ENCODE measurements around the gene NMRK1. TPM values are rescaled to one million over a fixed set of nuclear protein-coding genes. Genes with fewer than 3 reads are reported as not detected.

Gene NMRK1
- total RNA-seq, 3 donors from 2014 or later: 14.0 to 27.2 (median 19.0) TPM

DNA sequence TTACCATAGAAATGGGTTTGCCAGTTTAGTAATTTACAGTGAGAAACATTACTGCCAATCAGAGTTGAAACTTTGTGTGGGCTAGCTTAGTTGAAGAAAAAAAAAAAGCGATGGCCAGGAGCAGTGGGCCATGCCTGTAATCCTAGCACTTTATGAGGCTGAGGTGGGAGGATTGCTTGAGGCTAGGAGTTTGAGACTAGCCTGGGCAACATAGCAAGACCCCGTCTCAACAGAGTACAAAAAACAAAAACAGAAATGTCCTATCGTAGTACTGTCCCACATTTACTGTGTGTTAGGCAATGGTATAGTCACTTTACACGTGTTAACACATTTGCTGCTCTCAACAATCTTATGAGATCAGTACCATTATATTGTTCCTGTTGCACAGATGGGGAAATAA, 2.6 kb upstream of the NMRK1 start:
- Histone ChIP-seq H3K4me3 (no peak overlapping the region), H3K9me3 (no peaks in the 10 kb centered on the region), H3K4me1 (ENCODE audit: low read depth) (peaks cover 38% of the 10 kb centered on the region), H3K36me3 (ENCODE audit: low read depth) (no peaks in the 10 kb centered on the region)
- ATAC-seq (no peak), DNase-seq (no peak)
- intact Hi-C loops (cut with DNase I, micrococcal nuclease): no loop called here
- TF ChIP-seq, protein P1, sequence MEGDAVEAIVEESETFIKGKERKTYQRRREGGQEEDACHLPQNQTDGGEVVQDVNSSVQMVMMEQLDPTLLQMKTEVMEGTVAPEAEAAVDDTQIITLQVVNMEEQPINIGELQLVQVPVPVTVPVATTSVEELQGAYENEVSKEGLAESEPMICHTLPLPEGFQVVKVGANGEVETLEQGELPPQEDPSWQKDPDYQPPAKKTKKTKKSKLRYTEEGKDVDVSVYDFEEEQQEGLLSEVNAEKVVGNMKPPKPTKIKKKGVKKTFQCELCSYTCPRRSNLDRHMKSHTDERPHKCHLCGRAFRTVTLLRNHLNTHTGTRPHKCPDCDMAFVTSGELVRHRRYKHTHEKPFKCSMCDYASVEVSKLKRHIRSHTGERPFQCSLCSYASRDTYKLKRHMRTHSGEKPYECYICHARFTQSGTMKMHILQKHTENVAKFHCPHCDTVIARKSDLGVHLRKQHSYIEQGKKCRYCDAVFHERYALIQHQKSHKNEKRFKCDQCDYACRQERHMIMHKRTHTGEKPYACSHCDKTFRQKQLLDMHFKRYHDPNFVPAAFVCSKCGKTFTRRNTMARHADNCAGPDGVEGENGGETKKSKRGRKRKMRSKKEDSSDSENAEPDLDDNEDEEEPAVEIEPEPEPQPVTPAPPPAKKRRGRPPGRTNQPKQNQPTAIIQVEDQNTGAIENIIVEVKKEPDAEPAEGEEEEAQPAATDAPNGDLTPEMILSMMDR (IDR thresholded peaks at IDR 0.05): no peak

DNA sequence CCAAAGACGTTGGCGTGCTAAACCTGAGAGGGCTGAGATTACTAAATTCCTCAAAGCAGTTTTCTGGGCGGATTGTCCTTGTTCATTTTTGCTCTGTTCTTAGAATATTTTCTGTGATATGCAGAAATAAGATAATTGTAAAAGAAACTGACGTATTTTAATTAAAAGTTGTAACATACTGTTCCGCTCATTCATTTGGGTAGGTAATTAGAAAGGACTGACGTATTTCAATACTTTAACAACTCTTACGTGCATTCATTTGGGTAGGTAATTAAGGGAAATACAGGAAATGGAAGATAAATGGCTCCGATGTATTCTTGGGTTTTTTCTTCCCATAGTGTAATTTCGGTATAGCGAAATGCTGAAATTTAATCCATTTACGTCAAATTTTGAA, 1.4 kb upstream of the NMRK1 start:
- no peak for ATAC-seq
- Histone ChIP-seq H3K36me3 (ENCODE audit: low read depth) (no peaks in the 10 kb centered on the region), H3K9me3 (no peaks in the 10 kb centered on the region), H3K4me3 (peak overlapping the region; percentile 85), H3K4me1 (ENCODE audit: low read depth) (peaks cover 34% of the 10 kb centered on the region)
- DNase-seq: no peak
- intact Hi-C loops (cut with DNase I, micrococcal nuclease): loop anchor here in 1 of 2 donors (10.0 kb wide), 1 partner anchor 65 kb away; the partner anchor contains the start of gene CARNMT1
- TF ChIP-seq, protein P1 (IDR thresholded peaks at IDR 0.05): no peak

DNA sequence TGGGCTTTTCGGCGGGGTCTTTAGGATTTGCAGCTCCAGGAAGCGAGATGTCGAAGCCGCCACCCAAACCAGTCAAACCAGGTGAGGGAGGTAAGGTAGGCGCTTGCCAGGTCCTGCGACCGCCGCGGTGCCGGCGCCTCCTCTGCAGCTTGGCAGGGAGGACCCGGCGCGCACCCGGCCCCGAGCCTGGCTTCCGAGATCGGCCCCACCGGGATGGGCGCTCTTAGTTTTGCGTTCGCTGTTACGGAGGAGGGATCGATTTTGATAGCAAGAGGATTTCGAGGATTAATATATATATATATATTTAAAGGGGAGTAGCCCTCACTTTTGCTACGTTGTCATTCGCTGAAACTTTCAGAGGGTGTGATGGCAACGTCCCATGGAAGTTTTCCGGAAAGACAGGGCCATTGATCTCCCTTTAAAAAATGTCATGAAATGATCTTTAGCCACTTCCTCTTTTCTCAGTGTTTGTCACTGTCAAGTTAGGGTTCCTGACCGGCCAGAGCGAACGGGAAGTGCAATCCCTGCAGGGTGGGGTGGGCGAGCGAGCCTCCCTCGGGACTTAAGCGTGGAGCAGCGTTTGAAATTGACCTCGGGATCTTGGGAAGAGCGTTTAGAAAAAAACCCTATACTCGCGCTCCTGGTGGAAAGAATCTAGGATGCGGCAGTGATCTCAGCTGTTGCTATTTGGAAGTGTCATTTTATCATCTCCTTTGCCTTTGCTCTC, 854 bp upstream of the NMRK1 start:
- Histone ChIP-seq H3K36me3 (ENCODE audit: low read depth) (no peaks in the 10 kb centered on the region), H3K4me3 (peak overlapping the region; percentile 85), H3K4me1 (ENCODE audit: low read depth) (peaks cover 34% of the 10 kb centered on the region), H3K9me3 (no peaks in the 10 kb centered on the region)
- DNase-seq (peak; percentile 72 to 83 (median 73)), ATAC-seq (peak; percentile 49)
- intact Hi-C loops (cut with DNase I, micrococcal nuclease): loop anchor here in 1 of 2 donors (10.0 kb wide), 1 partner anchor 64 kb away; the partner anchor contains the start of gene CARNMT1
- TF ChIP-seq, protein P1 (IDR thresholded peaks at IDR 0.05): no peak

DNA sequence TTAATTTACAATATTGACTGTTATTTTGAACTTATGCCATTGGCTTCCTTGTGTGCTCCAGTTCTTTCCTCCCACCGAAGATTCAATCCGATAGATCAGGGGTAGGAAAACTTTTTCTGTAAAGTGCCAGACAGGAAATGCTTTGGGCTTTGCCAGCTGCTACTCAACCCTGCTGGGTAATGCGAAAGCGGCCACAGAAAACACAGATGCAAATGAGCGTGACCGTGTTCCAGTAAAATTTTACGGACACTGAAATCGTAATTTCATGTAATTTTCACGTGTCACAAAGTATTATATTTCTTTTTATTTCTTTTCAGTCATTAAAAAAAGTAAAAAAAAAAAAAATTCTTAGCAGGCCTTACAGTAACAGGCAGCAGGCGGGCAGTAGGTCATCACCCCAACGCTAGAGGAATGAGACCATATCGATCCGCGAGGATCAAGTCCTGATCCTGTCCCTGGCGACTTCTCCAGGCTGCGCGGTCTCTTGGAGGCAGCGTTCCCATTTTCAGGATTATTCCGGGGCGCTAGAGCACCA, 599 bp downstream of the NMRK1 start:
- Histone ChIP-seq H3K4me3 (peak overlapping the region; percentile 85), H3K4me1 (ENCODE audit: low read depth) (peaks cover 35% of the 10 kb centered on the region), H3K9me3 (no peaks in the 10 kb centered on the region), H3K36me3 (ENCODE audit: low read depth) (no peaks in the 10 kb centered on the region)
- DNase-seq: peak in 1 of 3 donors; percentile 70
- TF ChIP-seq, protein P1 (IDR thresholded peaks at IDR 0.05): no peak
- ATAC-seq: peak; percentile 9
- intact Hi-C loops (cut with DNase I, micrococcal nuclease): loop anchor here in 1 of 2 donors (10.0 kb wide), 1 partner anchor 63 kb away; the partner anchor contains the start of gene CARNMT1

DNA sequence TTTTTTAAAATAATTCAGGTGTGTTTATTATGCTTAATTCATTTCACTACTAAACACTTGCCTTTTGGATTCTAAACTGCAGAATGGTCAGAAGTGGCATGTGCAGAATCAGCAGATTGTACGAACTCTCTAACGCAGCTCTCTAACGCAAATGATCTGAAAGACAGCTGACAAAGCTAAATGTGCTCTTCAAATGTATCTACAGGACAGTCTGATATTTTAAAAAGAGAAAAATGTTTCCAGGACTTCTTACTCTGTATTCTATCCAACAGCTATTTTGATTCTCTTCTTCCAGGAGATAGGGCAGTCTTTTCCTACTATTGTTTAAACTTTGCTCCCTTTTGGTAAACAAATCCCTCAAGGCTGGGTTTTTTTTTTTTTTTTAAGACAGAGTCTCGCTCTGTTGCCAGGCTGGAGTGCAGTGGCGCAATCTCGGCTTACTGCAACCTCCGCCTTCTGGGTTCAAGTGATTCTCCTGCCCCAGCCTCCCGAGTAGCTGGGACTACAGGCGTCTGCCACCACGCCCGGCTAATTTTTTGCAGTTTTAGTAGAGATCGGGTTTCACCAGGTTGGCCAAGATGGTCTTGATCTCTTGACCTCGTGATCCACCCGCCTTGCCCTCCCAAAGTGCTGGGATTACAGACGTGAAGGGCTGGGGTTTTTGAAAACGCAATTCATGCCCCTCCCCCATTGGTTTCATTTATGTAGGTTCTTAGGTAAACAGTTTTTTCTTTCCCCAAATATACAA, 1.2 kb downstream of the NMRK1 start:
- H3K36me3 ChIP-seq (ENCODE audit: low read depth): no peaks in the 10 kb centered on the region
- ATAC-seq (peak; percentile 0), DNase-seq (peak; percentile 61 to 65 (median 63))
- TF ChIP-seq, protein P1 (IDR thresholded peaks at IDR 0.05): no peak
- H3K4me1 ChIP-seq (ENCODE audit: low read depth): peaks cover 35% of the 10 kb centered on the region
- intact Hi-C loops (cut with DNase I, micrococcal nuclease): loop anchor here in 1 of 2 donors (10.0 kb wide), 1 partner anchor 62 kb away; the partner anchor contains the start of gene CARNMT1
- H3K9me3 ChIP-seq: no peaks in the 10 kb centered on the region
- H3K4me3 ChIP-seq: no peak overlapping the region
